GM18520 (cell line): ENCODE measurements around the gene ZKSCAN1.
"Not testable (repeated sequence)": the region's sequence is repeated elsewhere in the genome, so short reads cannot be mapped to it uniquely, and the experiment has no call there.

ENCODE experiments used
- ATAC-seq: cut with Tn5 transposase; IDR thresholded peaks from one replicate; pipeline ENCODE4 v1.9.1; 2021; ENCODE audit not compliant: unreplicated experiment

ZKSCAN1 gene

GRCh38 chr7:100000239-100000638 lies 15.2 kb upstream of the ZKSCAN1 start:
- ATAC-seq, result no peak

- no peak for ATAC-seq
Observed at GRCh38 chr7:100003711-100004661, 11.4 kb upstream of the ZKSCAN1 start.

GRCh38 chr7:100007887-100008286 lies 7.5 kb upstream of the ZKSCAN1 start:
- no peak for ATAC-seq

- ATAC-seq, result no peak
Observed at GRCh38 chr7:100008525-100008924, 6.9 kb upstream of the ZKSCAN1 start.

GRCh38 chr7:100009952-100010351 lies 5.4 kb upstream of the ZKSCAN1 start:
- not testable (repeated sequence) for ATAC-seq

GRCh38 chr7:100010901-100011300 lies 4.5 kb upstream of the ZKSCAN1 start:
- no peak for ATAC-seq

GRCh38 chr7:100011516-100011915 lies 3.9 kb upstream of the ZKSCAN1 start:
- ATAC-seq, result no peak

GRCh38 chr7:100012385-100013327 lies 2.7 kb upstream of the ZKSCAN1 start:
- ATAC-seq, result not testable (repeated sequence)

- no peak for ATAC-seq
Observed at GRCh38 chr7:100013328-100013676, 2.1 kb upstream of the ZKSCAN1 start.

- no peak for ATAC-seq
Observed at GRCh38 chr7:100016215-100016901, 962 bp downstream of the ZKSCAN1 start.

- no peak for ATAC-seq
Observed at GRCh38 chr7:100017300-100017699, 1.9 kb downstream of the ZKSCAN1 start.

GRCh38 chr7:100017875-100018274 lies 2.5 kb downstream of the ZKSCAN1 start:
- ATAC-seq, result no peak

GRCh38 chr7:100019908-100020307 lies 4.5 kb downstream of the ZKSCAN1 start:
- no peak for ATAC-seq

GRCh38 chr7:100021297-100021696 lies 5.9 kb downstream of the ZKSCAN1 start:
- no peak for ATAC-seq

GRCh38 chr7:100022621-100023020 lies 7.2 kb downstream of the ZKSCAN1 start:
- ATAC-seq, result no peak

GRCh38 chr7:100023526-100023925 lies 8.1 kb downstream of the ZKSCAN1 start:
- ATAC-seq, result no peak

GRCh38 chr7:100024020-100024619 lies 8.7 kb downstream of the ZKSCAN1 start:
- ATAC-seq, result no peak

- no peak for ATAC-seq
Observed at GRCh38 chr7:100027197-100027596, 11.8 kb downstream of the ZKSCAN1 start.

- ATAC-seq, result no peak
Observed at GRCh38 chr7:100029596-100029995, 14.2 kb downstream of the ZKSCAN1 start.

GRCh38 chr7:100033526-100033925 lies 18.1 kb downstream of the ZKSCAN1 start:
- no peak for ATAC-seq
